ENCODE measurements around the gene FOXJ3.

DNA sequence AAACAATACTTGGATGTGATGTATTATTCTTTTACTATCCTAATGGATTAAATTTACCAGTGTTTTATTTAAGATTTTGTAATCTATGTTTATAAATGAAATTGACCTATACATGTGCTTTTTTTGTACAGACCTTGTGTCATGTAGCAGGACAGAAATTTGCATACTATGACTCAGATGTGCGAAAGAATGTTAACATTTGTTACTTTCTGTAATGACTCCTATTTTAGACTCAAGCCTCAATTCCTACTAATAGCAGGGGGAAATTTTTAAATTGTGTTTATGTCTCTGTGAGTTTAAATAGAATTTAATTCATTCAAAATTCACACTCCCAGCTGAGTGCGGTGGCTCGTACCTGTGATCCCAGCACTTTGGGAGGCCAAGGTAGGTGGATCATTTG is 23.8 kb upstream of the FOXJ3 start:
- TF ChIP-seq, protein P1, sequence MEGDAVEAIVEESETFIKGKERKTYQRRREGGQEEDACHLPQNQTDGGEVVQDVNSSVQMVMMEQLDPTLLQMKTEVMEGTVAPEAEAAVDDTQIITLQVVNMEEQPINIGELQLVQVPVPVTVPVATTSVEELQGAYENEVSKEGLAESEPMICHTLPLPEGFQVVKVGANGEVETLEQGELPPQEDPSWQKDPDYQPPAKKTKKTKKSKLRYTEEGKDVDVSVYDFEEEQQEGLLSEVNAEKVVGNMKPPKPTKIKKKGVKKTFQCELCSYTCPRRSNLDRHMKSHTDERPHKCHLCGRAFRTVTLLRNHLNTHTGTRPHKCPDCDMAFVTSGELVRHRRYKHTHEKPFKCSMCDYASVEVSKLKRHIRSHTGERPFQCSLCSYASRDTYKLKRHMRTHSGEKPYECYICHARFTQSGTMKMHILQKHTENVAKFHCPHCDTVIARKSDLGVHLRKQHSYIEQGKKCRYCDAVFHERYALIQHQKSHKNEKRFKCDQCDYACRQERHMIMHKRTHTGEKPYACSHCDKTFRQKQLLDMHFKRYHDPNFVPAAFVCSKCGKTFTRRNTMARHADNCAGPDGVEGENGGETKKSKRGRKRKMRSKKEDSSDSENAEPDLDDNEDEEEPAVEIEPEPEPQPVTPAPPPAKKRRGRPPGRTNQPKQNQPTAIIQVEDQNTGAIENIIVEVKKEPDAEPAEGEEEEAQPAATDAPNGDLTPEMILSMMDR (IDR thresholded peaks at IDR 0.05; ENCODE audit: insufficient read depth, low read length, poor library complexity, severe bottlenecking) = no peak
- no peak for TF ChIP-seq EZH2phosphoT487 (conservative IDR thresholded peaks at IDR 0.05; ENCODE audit: low read length)

All from SU-DHL-6 (cell line).